Tibial artery (tissue), 4 donors: Measurements from ENCODE around the gene BAZ1B.

ENCODE experiments used
- DNase-seq, 2 donors: peaks; one replicate each; pipeline ENCODE4 v3.0.0-alpha.2; 2019
- H3K27ac ChIP-seq, 2 donors: fragments of 200-600 bp; sonication (generic) in 1 of 2; 1 replicate in 1 of 2; 2 replicates in 1 of 2; pipeline ENCODE4 v1.5.1; 2018 to 2019; ENCODE audit warnings: mild to moderate bottlenecking in 1 of 2
- H3K27me3 ChIP-seq, 2 donors: fragments of 200-600 bp; sonication (generic) in 1 of 2; one replicate each; pipeline versions ENCODE4 v1.5.1 to v1.6.0; 2016 to 2019
- H3K36me3 ChIP-seq, 3 donors: fragments of 200-600 bp; sonication (generic) in 2 of 3; one replicate each; pipeline ENCODE4 v1.5.1; 2016 to 2019; ENCODE audit warnings: mild to moderate bottlenecking in 2 of 3
- H3K4me1 ChIP-seq, 4 donors: fragments of 200-600 bp; sonication (generic) in 2 of 4; 1 replicate in 3 of 4; 2 replicates in 1 of 4; pipeline ENCODE4 v1.5.1; 2016 to 2019
- H3K4me3 ChIP-seq, 2 donors: fragments of 200-600 bp; sonication (generic) in 1 of 2; 1 replicate in 1 of 2; 2 replicates in 1 of 2; pipeline ENCODE4 v1.5.1; 2018 to 2019; ENCODE audit warnings: mild to moderate bottlenecking in 2 of 2
- H3K9me3 ChIP-seq, 3 donors: fragments of 200-600 bp; sonication (generic) in 1 of 3; one replicate each; pipeline ENCODE4 v1.5.1; 2016 to 2019
- intact Hi-C: fragments of 100-400 bp; cut with DNase I; formaldehyde crosslinking; loops from one replicate; pipeline ENCODE4 v1.15.0; 2023; ENCODE audit warnings: low total_unique reads
- TF ChIP-seq, protein P1 (sequence below), 2 experiments: fragments of 200-600 bp in 1 of 2; fragments of 450-650 bp in 1 of 2; IDR thresholded peaks; one replicate each; pipeline ENCODE4 v1.5.1; 2017 to 2019; ENCODE audit warnings: antibody characterized with exemption in 2 of 2, mild to moderate bottlenecking in 1 of 2, moderate library complexity in 1 of 2

The BAZ1B gene

DNA sequence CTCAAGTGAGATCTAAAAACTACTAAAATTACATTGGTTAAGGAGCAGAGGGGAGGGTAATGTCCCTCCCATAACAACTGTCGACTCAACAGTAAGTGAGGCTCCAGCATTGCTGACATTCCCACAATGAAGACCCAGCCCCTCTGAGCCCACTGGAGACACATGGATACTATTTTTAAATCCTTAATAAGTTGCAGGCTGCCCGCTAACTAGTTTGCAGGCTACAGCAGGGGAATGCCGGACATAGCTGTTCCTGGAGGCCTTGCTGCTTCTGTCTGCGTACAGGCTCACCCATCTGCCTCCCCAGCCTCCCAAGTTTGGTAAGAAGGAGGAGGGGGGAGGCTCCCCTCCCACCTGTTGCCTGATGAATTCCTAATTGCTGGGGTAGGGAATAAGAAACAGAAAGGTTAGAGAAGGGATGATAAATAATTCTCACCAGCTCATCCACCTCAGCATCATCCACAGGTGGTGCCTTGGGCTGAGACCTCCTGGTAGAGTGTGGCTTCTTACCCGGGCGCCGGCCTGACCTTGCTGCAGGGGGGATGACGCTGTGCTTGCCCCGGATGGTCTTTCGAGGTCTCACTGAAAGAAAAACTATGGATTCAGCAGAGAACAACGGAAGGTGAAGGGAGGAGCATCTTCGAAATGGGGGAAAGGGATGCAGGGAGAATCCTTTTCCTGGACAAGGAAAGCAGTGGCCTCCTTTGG lies 78.4 kb downstream of the BAZ1B start:
- H3K27me3 ChIP-seq: no peaks in the 10 kb centered on the region
- no peaks in the 10 kb centered on the region for H3K9me3 ChIP-seq
- no peaks in the 10 kb centered on the region for H3K4me1 ChIP-seq
- no peak overlapping the region for H3K27ac ChIP-seq
- intact Hi-C loops: no loop called here
- peaks cover 89 to 100% (median 92%) of the 10 kb centered on the region in 3 donors for H3K36me3 ChIP-seq
- H3K4me3 ChIP-seq: no peak overlapping the region
- peak in 1 of 2 donors; percentile 3 for DNase-seq
- TF ChIP-seq, protein P1, sequence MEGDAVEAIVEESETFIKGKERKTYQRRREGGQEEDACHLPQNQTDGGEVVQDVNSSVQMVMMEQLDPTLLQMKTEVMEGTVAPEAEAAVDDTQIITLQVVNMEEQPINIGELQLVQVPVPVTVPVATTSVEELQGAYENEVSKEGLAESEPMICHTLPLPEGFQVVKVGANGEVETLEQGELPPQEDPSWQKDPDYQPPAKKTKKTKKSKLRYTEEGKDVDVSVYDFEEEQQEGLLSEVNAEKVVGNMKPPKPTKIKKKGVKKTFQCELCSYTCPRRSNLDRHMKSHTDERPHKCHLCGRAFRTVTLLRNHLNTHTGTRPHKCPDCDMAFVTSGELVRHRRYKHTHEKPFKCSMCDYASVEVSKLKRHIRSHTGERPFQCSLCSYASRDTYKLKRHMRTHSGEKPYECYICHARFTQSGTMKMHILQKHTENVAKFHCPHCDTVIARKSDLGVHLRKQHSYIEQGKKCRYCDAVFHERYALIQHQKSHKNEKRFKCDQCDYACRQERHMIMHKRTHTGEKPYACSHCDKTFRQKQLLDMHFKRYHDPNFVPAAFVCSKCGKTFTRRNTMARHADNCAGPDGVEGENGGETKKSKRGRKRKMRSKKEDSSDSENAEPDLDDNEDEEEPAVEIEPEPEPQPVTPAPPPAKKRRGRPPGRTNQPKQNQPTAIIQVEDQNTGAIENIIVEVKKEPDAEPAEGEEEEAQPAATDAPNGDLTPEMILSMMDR (IDR thresholded peaks at IDR 0.05): no peak

DNA sequence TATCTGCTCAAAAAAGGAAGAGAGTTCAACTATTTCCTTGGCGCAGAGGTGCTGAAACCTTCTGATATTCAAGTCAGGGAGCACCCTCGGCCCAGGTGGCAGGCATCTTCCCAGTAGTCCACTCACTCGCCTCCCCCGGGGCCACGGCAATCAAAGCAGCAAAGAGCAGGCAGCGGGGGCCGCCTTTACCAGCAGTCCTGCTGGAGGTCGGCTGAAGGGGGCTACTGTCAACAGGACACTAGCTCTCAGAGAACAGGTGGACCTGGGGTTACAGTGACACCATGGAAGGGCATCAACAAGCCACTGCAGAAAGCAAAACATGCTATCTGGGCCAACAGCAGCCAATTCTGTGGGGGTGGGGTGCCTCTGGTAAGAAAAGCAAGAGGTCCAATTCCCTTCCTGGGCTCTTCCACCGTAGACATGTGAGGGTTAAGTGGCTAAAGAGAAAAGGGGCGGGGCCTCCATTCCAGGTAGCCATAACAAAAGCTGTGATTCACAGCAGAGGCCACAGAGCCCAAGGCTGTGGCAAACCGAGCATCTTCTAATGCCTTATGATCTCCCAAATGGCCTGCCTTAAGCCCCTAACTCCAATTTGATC lies 79.1 kb downstream of the BAZ1B start:
- peak in 1 of 2 donors; percentile 12 for DNase-seq

DNA sequence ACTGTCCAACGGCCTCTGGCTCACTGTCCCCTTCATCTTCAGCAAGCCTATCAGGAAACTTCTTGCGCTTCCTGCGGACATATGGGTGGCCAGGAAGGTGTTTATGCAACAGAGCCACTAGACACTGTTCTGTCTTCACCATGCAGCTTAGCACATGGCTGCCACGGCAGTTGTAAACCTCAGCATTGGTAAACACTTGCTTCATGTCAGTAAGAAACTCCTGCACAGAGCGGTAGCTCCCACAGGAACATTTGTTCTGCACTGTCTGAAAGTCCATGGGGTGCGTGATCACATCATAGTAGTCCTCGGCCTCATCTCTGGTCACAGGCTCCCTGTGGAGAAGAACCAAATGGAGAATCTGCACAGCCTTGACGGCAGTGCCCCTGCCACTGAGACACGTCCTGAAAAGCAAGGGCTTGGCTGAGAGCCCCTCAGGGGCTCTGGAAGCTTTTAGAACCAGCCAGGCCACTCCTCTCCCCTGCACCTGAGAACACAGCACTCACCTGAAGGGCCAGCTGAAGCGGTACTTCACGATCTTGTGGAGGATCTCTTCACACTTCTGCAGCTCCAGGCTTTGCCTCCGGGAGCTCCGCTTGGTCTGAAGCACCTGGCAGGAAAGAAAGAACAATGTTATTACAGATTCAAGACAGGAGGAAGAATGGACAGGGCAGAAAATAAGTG lies 79.7 kb downstream of the BAZ1B start:
- TF ChIP-seq, protein P1 (IDR thresholded peaks at IDR 0.05): no peak
- peak in 1 of 2 donors; percentile 0 for DNase-seq
- Histone ChIP-seq H3K4me1 (no peaks in the 10 kb centered on the region), H3K27ac (no peak overlapping the region), H3K9me3 (no peaks in the 10 kb centered on the region), H3K36me3 (peaks cover 76 to 89% (median 81%) of the 10 kb centered on the region in 3 donors), H3K27me3 (no peaks in the 10 kb centered on the region), H3K4me3 (no peak overlapping the region)
- intact Hi-C loops: no loop called here

More for the DNA sequence above, 79.1 kb downstream of the BAZ1B start:
- Histone ChIP-seq H3K36me3 (peaks cover 82 to 95% (median 85%) of the 10 kb centered on the region in 3 donors), H3K27me3 (no peaks in the 10 kb centered on the region), H3K27ac (no peak overlapping the region), H3K4me3 (no peak overlapping the region), H3K4me1 (no peaks in the 10 kb centered on the region), H3K9me3 (no peaks in the 10 kb centered on the region)
- TF ChIP-seq, protein P1 (IDR thresholded peaks at IDR 0.05): no peak
- intact Hi-C loops: no loop called here

DNA sequence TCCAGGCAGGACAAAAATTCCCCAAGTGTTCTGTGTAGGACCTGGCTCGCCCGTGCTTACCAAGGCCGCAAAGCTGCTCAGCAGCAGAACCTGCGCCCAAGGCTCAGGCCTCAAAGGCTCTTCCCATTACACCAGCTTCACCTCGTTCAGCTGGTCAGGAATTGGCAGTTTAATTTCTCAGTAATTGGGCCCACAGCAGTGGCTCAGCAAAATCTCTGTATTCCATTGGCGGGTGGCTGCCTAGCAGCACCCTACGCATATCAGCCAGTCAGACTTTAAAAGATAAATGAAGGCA lies 82.7 kb downstream of the BAZ1B start:
- intact Hi-C loops: loop anchor here (10.0 kb wide), 1 partner anchor 95 kb away; no protein-coding TSS in a partner anchor
- H3K4me3 ChIP-seq: no peak overlapping the region
- H3K27me3 ChIP-seq: peaks cover 0 to 16% of the 10 kb centered on the region in 2 donors
- no peak for DNase-seq
- TF ChIP-seq, protein P1 (IDR thresholded peaks at IDR 0.05): no peak
- peaks cover 46 to 58% (median 52%) of the 10 kb centered on the region in 3 donors for H3K36me3 ChIP-seq
- no peak overlapping the region for H3K27ac ChIP-seq
- H3K9me3 ChIP-seq: peaks cover 0 to 1% (median 0%) of the 10 kb centered on the region in 3 donors
- peaks cover 0 to under 1% (median 0%) of the 10 kb centered on the region in 4 donors for H3K4me1 ChIP-seq

DNA sequence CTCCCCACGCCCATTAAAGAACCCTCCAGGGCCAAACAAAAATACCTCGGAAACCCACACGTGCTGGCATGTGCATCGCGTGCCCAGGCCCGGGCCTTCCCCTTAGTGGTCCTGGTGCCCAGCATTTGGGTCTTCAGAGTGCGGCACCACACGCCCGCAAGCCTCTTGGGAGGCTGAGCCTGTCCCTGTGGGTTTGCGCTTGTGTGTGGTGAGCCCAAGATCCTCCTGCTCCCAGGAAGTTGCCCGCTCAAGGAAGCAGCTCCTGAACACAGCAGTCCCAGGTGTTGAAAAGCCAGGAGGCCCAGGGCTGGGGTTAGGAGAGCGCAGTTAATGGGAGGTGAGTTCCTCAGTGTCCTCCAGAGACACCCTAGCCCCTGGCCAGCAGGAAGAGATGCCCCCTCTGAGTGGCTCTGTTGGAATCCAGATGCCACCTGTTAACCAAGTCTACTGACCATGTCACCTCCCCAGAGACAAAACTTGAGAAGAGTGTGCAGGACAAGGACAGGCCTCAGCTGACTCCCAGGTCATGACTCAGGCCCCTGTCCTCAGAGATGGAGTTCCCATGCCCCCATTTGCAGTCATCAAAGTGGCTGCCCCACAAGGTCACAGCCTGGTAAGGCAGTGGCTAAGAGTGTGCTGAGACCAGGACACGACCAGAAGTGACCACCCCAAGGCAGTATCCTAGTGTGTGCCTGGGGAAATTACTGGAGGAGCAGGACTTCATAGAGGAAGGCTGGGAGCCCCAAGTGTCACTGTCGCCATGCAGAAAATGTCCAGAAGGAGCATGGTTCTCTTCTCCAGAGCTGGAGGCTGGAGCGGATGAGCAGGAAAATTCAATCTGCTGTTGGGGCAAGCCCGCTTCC lies 83.3 kb downstream of the BAZ1B start:
- Histone ChIP-seq H3K4me1 (peaks cover 0 to 6% (median 4%) of the 10 kb centered on the region in 4 donors), H3K9me3 (peaks cover 0 to 6% (median 0%) of the 10 kb centered on the region in 3 donors), H3K27me3 (peaks cover 0 to 22% of the 10 kb centered on the region in 2 donors), H3K36me3 (peaks cover 41 to 53% (median 46%) of the 10 kb centered on the region in 3 donors), H3K27ac (no peak overlapping the region), H3K4me3 (no peak overlapping the region)
- no peak for DNase-seq
- intact Hi-C loops: loop anchor here (10.0 kb wide), 1 partner anchor 94 kb away; no protein-coding TSS in a partner anchor
- TF ChIP-seq, protein P1 (IDR thresholded peaks at IDR 0.05): no peak
